Osteoblast (primary cell): ENCODE measurements around the gene HS3ST6. TPM values are rescaled to one million over a fixed set of nuclear protein-coding genes. Genes with fewer than 3 reads are reported as not detected.

ENCODE experiments used
- DNase-seq: peaks from one replicate; pipeline ENCODE4 v3.0.0; 2011; ENCODE audit warnings: low spot score, mixed read lengths; ENCODE audit not compliant: insufficient read length; ENCODE audit errors: missing footprints
- H2AFZ ChIP-seq: 2 replicates; pipeline ENCODE4 v1.6.0; 2011; ENCODE audit warnings: mild to moderate bottlenecking, low read length
- H3K27ac ChIP-seq: 2 replicates; pipeline ENCODE4 v1.5.1; 2011; ENCODE audit warnings: mild to moderate bottlenecking, low read depth, low read length, moderate library complexity
- H3K27me3 ChIP-seq: 2 replicates; pipeline ENCODE4 v1.6.0; 2012; ENCODE audit warnings: mild to moderate bottlenecking, control low read depth, inconsistent platforms, low read length, moderate library complexity; ENCODE audit not compliant: insufficient read depth
- H3K36me3 ChIP-seq: 2 replicates; pipeline ENCODE4 v1.5.1; 2011; ENCODE audit warnings: mild to moderate bottlenecking, low read length, control low read depth, moderate library complexity; ENCODE audit not compliant: insufficient read depth
- H3K4me1 ChIP-seq: 2 replicates; pipeline ENCODE4 v1.5.1; 2011; ENCODE audit warnings: mild to moderate bottlenecking, low read length, control low read depth, moderate library complexity; ENCODE audit not compliant: insufficient read depth
- H3K4me2 ChIP-seq: 2 replicates; pipeline ENCODE4 v1.6.0; 2011; ENCODE audit warnings: mild to moderate bottlenecking, low read length; ENCODE audit not compliant: insufficient read depth
- H3K4me3 ChIP-seq: fragments of 200-600 bp; sonication (generic); 3 replicates; pipeline ENCODE4 v1.5.1; 2012; ENCODE audit warnings: mild to moderate bottlenecking, low read length, inconsistent platforms; ENCODE audit not compliant: insufficient read depth
- H3K79me2 ChIP-seq: 2 replicates; pipeline ENCODE4 v1.6.0; 2012; ENCODE audit warnings: mild to moderate bottlenecking, low read length, control low read depth, inconsistent platforms; ENCODE audit not compliant: insufficient read depth
- H3K9me3 ChIP-seq: 2 replicates; pipeline ENCODE4 v1.5.1; 2011; ENCODE audit warnings: low read depth, low read length, control low read depth
- H4K20me1 ChIP-seq: 2 replicates; pipeline ENCODE4 v1.6.0; 2012; ENCODE audit warnings: mild to moderate bottlenecking, low read length, control low read depth; ENCODE audit not compliant: insufficient read depth
- CTCF ChIP-seq: IDR thresholded peaks from 2 replicates; pipeline ENCODE4 v1.5.1; 2011; ENCODE audit warnings: mild to moderate bottlenecking, low read depth, low read length, moderate library complexity; ENCODE audit errors: extremely low read depth
- total RNA-seq: library from RNA; depleted of rRNA; stranded (reverse); fragments of >200 nt; gene quantifications from 2 replicates; pipeline ENCODE4 v1.2.3, GENCODE V29; 2012

Gene HS3ST6
- total RNA-seq, 1 donor = not detected

GRCh38 chr16:1913327-1914083 lies 4.7 kb downstream of the HS3ST6 start:
- Histone ChIP-seq H3K4me3 (no peak overlapping the region), H3K9me3 (no peaks in the 10 kb centered on the region), H3K27ac (no peak overlapping the region), H3K79me2 (no peaks in the 10 kb centered on the region), H3K27me3 (peaks cover 41% of the 10 kb centered on the region), H2AFZ (no peak overlapping the region), H3K4me2 (no peak overlapping the region), H4K20me1 (no peaks in the 10 kb centered on the region), H3K36me3 (no peaks in the 10 kb centered on the region), H3K4me1 (no peaks in the 10 kb centered on the region)
- no peak for TF ChIP-seq CTCF
- DNase-seq = peak; percentile 84

GRCh38 chr16:1912215-1912543 lies 6.0 kb downstream of the HS3ST6 start:
- Histone ChIP-seq H3K36me3 (no peaks in the 10 kb centered on the region), H4K20me1 (no peaks in the 10 kb centered on the region), H3K4me1 (no peaks in the 10 kb centered on the region), H3K4me3 (no peak overlapping the region), H3K9me3 (no peaks in the 10 kb centered on the region), H3K27me3 (peaks cover 38% of the 10 kb centered on the region), H2AFZ (no peak overlapping the region), H3K79me2 (no peaks in the 10 kb centered on the region), H3K27ac (no peak overlapping the region), H3K4me2 (no peak overlapping the region)
- DNase-seq = peak; percentile 76
- TF ChIP-seq CTCF = no peak

- peak; percentile 61 for DNase-seq
- no peak overlapping the region for H2AFZ ChIP-seq
- H3K4me1 ChIP-seq = no peaks in the 10 kb centered on the region
- H3K36me3 ChIP-seq = no peaks in the 10 kb centered on the region
- peaks cover 39% of the 10 kb centered on the region for H3K27me3 ChIP-seq
- no peaks in the 10 kb centered on the region for H3K79me2 ChIP-seq
- no peak overlapping the region for H3K27ac ChIP-seq
- H4K20me1 ChIP-seq = no peaks in the 10 kb centered on the region
- H3K9me3 ChIP-seq = no peaks in the 10 kb centered on the region
- TF ChIP-seq CTCF = no peak
- no peak overlapping the region for H3K4me3 ChIP-seq
- H3K4me2 ChIP-seq = no peak overlapping the region
Measured at GRCh38 chr16:1911467-1912214, 6.6 kb downstream of the HS3ST6 start.

GRCh38 chr16:1909561-1910231 lies 8.5 kb downstream of the HS3ST6 start:
- Histone ChIP-seq H3K4me3 (no peak overlapping the region), H3K36me3 (no peaks in the 10 kb centered on the region), H3K4me2 (no peak overlapping the region), H3K27ac (no peak overlapping the region), H3K9me3 (no peaks in the 10 kb centered on the region), H3K27me3 (peaks cover 34% of the 10 kb centered on the region), H3K4me1 (no peaks in the 10 kb centered on the region), H2AFZ (no peak overlapping the region), H4K20me1 (no peaks in the 10 kb centered on the region), H3K79me2 (no peaks in the 10 kb centered on the region)
- TF ChIP-seq CTCF = no peak
- peak; percentile 80 for DNase-seq
